HepG2 (cell line): ENCODE data around the gene NEURL2. TPM values are rescaled to one million over a fixed set of nuclear protein-coding genes. Genes with fewer than 3 reads are reported as not detected.
A peak's percentile ranks its signal among the peaks of the same experiment; 100 is the strongest.

Source experiments
- CBX5 ChIP-seq: sonication (generic); formaldehyde crosslinking; IDR thresholded peaks from 2 replicates; pipeline ENCODE4 v1.4.0; 2020; ENCODE audit warnings: missing genetic modification reagents, borderline replicate concordance
- DMAP1 ChIP-seq: IDR thresholded peaks from 2 replicates; pipeline ENCODE4 v1.6.1; 2016
- ERF ChIP-seq: IDR thresholded peaks from 2 replicates; pipeline ENCODE4 v1.6.1; 2018; ENCODE audit warnings: missing biosample characterization, missing genetic modification reagents
- KMT2A ChIP-seq: sonication (generic); formaldehyde crosslinking; IDR thresholded peaks from 2 replicates; pipeline ENCODE4 v1.4.0; 2020; ENCODE audit warnings: missing genetic modification reagents
- POLR2AphosphoS5 ChIP-seq: IDR thresholded peaks from 2 replicates; pipeline ENCODE4 v1.6.1; 2012; ENCODE audit warnings: low read depth, low read length
- SALL1 ChIP-seq: sonication (generic); formaldehyde crosslinking; IDR thresholded peaks from 2 replicates; pipeline ENCODE4 v1.8.0; 2022; ENCODE audit warnings: mild to moderate bottlenecking, missing genetic modification reagents
- SMAD3 ChIP-seq: sonication (generic); formaldehyde crosslinking; IDR thresholded peaks from 2 replicates; pipeline ENCODE4 v1.4.0; 2020; ENCODE audit warnings: missing genetic modification reagents
- ZC3H4 ChIP-seq: sonication (generic); formaldehyde crosslinking; IDR thresholded peaks from 2 replicates; pipeline ENCODE4 v1.4.0; 2020; ENCODE audit warnings: missing genetic modification reagents, borderline replicate concordance
- ZNF160 ChIP-seq: sonication (generic); formaldehyde crosslinking; IDR thresholded peaks from 2 replicates; pipeline ENCODE4 v1.8.0; 2022; ENCODE audit warnings: mild to moderate bottlenecking, inconsistent platforms, missing genetic modification reagents
- ZNF446 ChIP-seq: sonication (generic); formaldehyde crosslinking; IDR thresholded peaks from 2 replicates; pipeline ENCODE4 v1.5.0; 2020; ENCODE audit warnings: mild to moderate bottlenecking, missing genetic modification reagents
- ZNF451 ChIP-seq: sonication (generic); formaldehyde crosslinking; IDR thresholded peaks from 2 replicates; pipeline ENCODE4 v1.5.0; 2020; ENCODE audit warnings: mild to moderate bottlenecking, missing genetic modification reagents
- ZNF713 ChIP-seq: sonication (generic); formaldehyde crosslinking; IDR thresholded peaks from 2 replicates; pipeline ENCODE4 v1.4.0; 2020; ENCODE audit warnings: mild to moderate bottlenecking, missing genetic modification reagents
- polyA plus RNA-seq, 8 experiments: library from polyadenylated mRNA; depleted of rRNA in 3 of 8; stranded (reverse) in 7 of 8; unstranded in 1 of 8; fragments of >200 nt; fragmentation: Illumina TruSeq in 4 of 8; extraction: Trizol in 4 of 8; gene quantifications; 2 replicates each; pipeline versions ENCODE4 v1.2.1 to v1.2.3, GENCODE V29; 2011 to 2016; ENCODE audit warnings: low read depth in 4 of 8, missing spikeins in 1 of 8, mixed read lengths in 1 of 8; ENCODE audit not compliant: insufficient read depth in 1 of 8
- total RNA-seq, 5 experiments: library from RNA; depleted of rRNA; stranded (reverse); fragments of >200 nt; fragmentation: Illumina TruSeq; extraction: Trizol; gene quantifications; 2 replicates each; pipeline ENCODE4 v1.2.3, GENCODE V29; 2016; ENCODE audit warnings: low read depth in 1 of 5
- TF ChIP-seq, protein P1 (sequence below): sonication (generic); formaldehyde crosslinking; IDR thresholded peaks from 2 replicates; pipeline ENCODE4 v1.4.0; 2020; ENCODE audit warnings: missing genetic modification reagents, borderline replicate concordance
- TF ChIP-seq, protein P2 (sequence below): sonication (generic); formaldehyde crosslinking; IDR thresholded peaks from 2 replicates; pipeline ENCODE4 v1.8.1; 2023; ENCODE audit warnings: mild to moderate bottlenecking, inconsistent platforms, moderate library complexity, missing genetic modification reagents, borderline replicate concordance
- TF ChIP-seq, protein P3 (sequence below): sonication (generic); formaldehyde crosslinking; IDR thresholded peaks from 2 replicates; pipeline ENCODE4 v1.5.0; 2020; ENCODE audit warnings: mild to moderate bottlenecking, missing genetic modification reagents, borderline replicate concordance

Gene NEURL2
- total and polyA plus RNA-seq, 2 of the 13 experiments (the other 11 are each of a cell fraction or from before 2014, with no cell fraction given), result 7.2 to 9.7 TPM

DNA sequence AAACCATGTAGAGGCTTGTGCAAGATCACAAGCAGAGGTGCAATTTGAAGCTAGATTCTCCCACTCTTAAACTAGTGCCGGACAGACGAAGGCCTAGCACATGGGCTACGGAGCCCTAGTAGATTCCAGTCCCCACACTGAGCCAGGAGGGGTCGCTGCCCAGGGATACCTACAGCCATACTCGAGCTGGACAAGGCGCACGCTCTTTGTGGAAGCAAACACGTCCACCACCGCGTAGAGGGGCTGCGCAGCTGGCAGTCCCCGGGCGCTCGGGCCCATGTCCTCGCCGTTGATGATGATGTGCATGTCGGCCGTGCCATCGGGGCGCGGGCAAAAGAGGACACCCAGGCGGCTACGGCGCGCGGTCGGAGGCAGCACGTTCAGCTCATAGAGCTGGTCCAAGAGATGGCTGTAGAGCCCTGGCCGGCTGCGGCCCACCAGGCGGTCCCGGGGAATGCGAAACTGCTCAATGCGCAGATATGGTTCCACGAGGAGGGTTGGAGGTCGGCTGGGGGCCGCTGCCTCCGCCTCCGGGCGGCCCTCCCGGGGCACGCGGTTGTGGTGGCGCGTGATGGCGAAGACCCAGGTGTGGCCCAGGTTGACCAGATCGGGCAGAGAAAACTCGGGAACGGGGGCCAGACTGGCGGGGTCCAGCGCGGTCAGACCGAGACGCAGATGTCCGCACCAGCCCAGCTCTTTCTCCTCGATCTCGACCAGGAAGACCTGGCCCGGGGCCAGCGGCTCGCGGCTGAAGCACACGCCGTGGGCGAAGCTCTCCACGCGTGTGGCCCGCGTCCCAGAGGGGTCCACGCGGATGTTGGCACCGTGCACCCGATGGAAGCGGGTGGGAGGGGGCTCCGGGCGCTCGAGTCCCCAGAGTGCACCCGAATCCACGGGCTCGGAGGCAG is 677 bp downstream of the NEURL2 start (continued):
- TF ChIP-seq ERF (CRISPR knock-in tag) (peak; percentile 88; the same call in 1 of the 2 replicates), ZNF451 (CRISPR knock-in tag) (peak; percentile 93; the same call in 1 of the 2 replicates), SALL1 (peak; percentile 91), ZNF713 (no peak), CBX5 (CRISPR knock-in tag) (peak; percentile 96), SMAD3 (peak; percentile 80), KMT2A (CRISPR knock-in tag) (peak; percentile 81), DMAP1 (CRISPR knock-in tag) (peak; percentile 81), ZNF446 (CRISPR knock-in tag) (no peak), ZNF160 (CRISPR knock-in tag) (peak; percentile 90), POLR2AphosphoS5 (peak; percentile 74), ZC3H4 (no peak; the same call in none of the 2 replicates)
- TF ChIP-seq, protein P1, sequence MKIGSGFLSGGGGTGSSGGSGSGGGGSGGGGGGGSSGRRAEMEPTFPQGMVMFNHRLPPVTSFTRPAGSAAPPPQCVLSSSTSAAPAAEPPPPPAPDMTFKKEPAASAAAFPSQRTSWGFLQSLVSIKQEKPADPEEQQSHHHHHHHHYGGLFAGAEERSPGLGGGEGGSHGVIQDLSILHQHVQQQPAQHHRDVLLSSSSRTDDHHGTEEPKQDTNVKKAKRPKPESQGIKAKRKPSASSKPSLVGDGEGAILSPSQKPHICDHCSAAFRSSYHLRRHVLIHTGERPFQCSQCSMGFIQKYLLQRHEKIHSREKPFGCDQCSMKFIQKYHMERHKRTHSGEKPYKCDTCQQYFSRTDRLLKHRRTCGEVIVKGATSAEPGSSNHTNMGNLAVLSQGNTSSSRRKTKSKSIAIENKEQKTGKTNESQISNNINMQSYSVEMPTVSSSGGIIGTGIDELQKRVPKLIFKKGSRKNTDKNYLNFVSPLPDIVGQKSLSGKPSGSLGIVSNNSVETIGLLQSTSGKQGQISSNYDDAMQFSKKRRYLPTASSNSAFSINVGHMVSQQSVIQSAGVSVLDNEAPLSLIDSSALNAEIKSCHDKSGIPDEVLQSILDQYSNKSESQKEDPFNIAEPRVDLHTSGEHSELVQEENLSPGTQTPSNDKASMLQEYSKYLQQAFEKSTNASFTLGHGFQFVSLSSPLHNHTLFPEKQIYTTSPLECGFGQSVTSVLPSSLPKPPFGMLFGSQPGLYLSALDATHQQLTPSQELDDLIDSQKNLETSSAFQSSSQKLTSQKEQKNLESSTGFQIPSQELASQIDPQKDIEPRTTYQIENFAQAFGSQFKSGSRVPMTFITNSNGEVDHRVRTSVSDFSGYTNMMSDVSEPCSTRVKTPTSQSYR, result peak; percentile 53; the same call in 1 of the 2 replicates
- TF ChIP-seq, protein P2, sequence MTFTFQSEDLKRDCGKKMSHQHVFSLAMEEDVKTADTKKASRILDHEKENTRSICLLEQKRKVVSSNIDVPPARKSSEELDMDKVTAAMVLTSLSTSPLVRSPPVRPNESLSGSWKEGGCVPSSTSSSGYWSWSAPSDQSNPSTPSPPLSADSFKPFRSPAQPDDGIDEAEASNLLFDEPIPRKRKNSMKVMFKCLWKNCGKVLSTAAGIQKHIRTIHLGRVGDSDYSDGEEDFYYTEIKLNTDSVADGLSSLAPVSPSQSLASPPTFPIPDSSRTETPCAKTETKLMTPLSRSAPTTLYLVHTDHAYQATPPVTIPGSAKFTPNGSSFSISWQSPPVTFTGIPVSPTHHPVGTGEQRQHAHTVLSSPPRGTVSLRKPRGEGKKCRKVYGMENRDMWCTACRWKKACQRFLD, result peak; percentile 37; the same call in 1 of the 2 replicates
- TF ChIP-seq, protein P3, sequence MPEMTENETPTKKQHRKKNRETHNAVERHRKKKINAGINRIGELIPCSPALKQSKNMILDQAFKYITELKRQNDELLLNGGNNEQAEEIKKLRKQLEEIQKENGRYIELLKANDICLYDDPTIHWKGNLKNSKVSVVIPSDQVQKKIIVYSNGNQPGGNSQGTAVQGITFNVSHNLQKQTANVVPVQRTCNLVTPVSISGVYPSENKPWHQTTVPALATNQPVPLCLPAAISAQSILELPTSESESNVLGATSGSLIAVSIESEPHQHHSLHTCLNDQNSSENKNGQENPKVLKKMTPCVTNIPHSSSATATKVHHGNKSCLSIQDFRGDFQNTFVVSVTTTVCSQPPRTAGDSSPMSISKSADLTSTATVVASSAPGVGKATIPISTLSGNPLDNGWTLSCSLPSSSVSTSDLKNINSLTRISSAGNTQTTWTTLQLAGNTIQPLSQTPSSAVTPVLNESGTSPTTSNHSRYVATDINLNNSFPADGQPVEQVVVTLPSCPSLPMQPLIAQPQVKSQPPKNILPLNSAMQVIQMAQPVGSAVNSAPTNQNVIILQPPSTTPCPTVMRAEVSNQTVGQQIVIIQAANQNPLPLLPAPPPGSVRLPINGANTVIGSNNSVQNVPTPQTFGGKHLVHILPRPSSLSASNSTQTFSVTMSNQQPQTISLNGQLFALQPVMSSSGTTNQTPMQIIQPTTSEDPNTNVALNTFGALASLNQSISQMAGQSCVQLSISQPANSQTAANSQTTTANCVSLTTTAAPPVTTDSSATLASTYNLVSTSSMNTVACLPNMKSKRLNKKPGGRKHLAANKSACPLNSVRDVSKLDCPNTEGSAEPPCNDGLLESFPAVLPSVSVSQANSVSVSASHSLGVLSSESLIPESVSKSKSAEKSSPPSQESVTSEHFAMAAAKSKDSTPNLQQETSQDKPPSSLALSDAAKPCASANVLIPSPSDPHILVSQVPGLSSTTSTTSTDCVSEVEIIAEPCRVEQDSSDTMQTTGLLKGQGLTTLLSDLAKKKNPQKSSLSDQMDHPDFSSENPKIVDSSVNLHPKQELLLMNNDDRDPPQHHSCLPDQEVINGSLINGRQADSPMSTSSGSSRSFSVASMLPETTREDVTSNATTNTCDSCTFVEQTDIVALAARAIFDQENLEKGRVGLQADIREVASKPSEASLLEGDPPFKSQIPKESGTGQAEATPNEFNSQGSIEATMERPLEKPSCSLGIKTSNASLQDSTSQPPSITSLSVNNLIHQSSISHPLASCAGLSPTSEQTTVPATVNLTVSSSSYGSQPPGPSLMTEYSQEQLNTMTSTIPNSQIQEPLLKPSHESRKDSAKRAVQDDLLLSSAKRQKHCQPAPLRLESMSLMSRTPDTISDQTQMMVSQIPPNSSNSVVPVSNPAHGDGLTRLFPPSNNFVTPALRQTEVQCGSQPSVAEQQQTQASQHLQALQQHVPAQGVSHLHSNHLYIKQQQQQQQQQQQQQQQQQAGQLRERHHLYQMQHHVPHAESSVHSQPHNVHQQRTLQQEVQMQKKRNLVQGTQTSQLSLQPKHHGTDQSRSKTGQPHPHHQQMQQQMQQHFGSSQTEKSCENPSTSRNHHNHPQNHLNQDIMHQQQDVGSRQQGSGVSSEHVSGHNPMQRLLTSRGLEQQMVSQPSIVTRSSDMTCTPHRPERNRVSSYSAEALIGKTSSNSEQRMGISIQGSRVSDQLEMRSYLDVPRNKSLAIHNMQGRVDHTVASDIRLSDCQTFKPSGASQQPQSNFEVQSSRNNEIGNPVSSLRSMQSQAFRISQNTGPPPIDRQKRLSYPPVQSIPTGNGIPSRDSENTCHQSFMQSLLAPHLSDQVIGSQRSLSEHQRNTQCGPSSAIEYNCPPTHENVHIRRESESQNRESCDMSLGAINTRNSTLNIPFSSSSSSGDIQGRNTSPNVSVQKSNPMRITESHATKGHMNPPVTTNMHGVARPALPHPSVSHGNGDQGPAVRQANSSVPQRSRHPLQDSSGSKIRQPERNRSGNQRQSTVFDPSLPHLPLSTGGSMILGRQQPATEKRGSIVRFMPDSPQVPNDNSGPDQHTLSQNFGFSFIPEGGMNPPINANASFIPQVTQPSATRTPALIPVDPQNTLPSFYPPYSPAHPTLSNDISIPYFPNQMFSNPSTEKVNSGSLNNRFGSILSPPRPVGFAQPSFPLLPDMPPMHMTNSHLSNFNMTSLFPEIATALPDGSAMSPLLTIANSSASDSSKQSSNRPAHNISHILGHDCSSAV, result no peak
